Measurements from ENCODE around the gene SPOCK3.
"Not testable (repeated sequence)": the region's sequence is repeated elsewhere in the genome, so short reads cannot be mapped to it uniquely, and the experiment has no call there.

Gene SPOCK3

GRCh38 chr4:166956484-166956883, 277.8 kb downstream of the SPOCK3 start:
- DNase-seq (ENCODE audit: low spot score), result no peak

GRCh38 chr4:166941629-166942028, 292.7 kb downstream of the SPOCK3 start:
- no peak for DNase-seq (ENCODE audit: low spot score)

- no peak for DNase-seq (ENCODE audit: low spot score)
Measured at GRCh38 chr4:166930464-166930863, 303.8 kb downstream of the SPOCK3 start.

GRCh38 chr4:166924424-166924823, 309.9 kb downstream of the SPOCK3 start:
- no peak for DNase-seq (ENCODE audit: low spot score)

GRCh38 chr4:166913926-166914325, 320.4 kb downstream of the SPOCK3 start:
- no peak for DNase-seq (ENCODE audit: low spot score)

GRCh38 chr4:166903408-166903807, 330.9 kb downstream of the SPOCK3 start:
- DNase-seq (ENCODE audit: low spot score), result no peak

GRCh38 chr4:166902941-166903340, 331.4 kb downstream of the SPOCK3 start:
- DNase-seq (ENCODE audit: low spot score), result no peak

GRCh38 chr4:166896254-166896653, 338.0 kb downstream of the SPOCK3 start:
- DNase-seq (ENCODE audit: low spot score), result no peak

- DNase-seq (ENCODE audit: low spot score), result no peak
Measured at GRCh38 chr4:166895771-166896170, 338.5 kb downstream of the SPOCK3 start.

GRCh38 chr4:166887457-166887856, 346.8 kb downstream of the SPOCK3 start:
- DNase-seq (ENCODE audit: low spot score), result no peak

GRCh38 chr4:166886718-166887117, 347.6 kb downstream of the SPOCK3 start:
- DNase-seq (ENCODE audit: low spot score), result no peak

GRCh38 chr4:166882221-166882620, 352.1 kb downstream of the SPOCK3 start:
- DNase-seq (ENCODE audit: low spot score), result no peak

- DNase-seq (ENCODE audit: low spot score), result no peak
Measured at GRCh38 chr4:166875821-166876220, 358.5 kb downstream of the SPOCK3 start.

GRCh38 chr4:166862032-166862431, 372.3 kb downstream of the SPOCK3 start:
- DNase-seq (ENCODE audit: low spot score), result no peak

GRCh38 chr4:166850398-166850797, 383.9 kb downstream of the SPOCK3 start:
- DNase-seq (ENCODE audit: low spot score), result not testable (repeated sequence)

GRCh38 chr4:166846939-166847338, 387.4 kb downstream of the SPOCK3 start:
- DNase-seq (ENCODE audit: low spot score), result no peak

- no peak for DNase-seq (ENCODE audit: low spot score)
Measured at GRCh38 chr4:166842795-166843261, 391.5 kb downstream of the SPOCK3 start.

- no peak for DNase-seq (ENCODE audit: low spot score)
Measured at GRCh38 chr4:166839615-166840251, 394.6 kb downstream of the SPOCK3 start.

- DNase-seq (ENCODE audit: low spot score), result no peak
Measured at GRCh38 chr4:166838975-166839614, 395.2 kb downstream of the SPOCK3 start.

GRCh38 chr4:166836865-166837264, 397.4 kb downstream of the SPOCK3 start:
- DNase-seq (ENCODE audit: low spot score), result no peak

GRCh38 chr4:166827629-166828028, 406.7 kb downstream of the SPOCK3 start:
- DNase-seq (ENCODE audit: low spot score), result no peak

- DNase-seq (ENCODE audit: low spot score), result no peak
Measured at GRCh38 chr4:166827167-166827566, 407.1 kb downstream of the SPOCK3 start.

GRCh38 chr4:166823848-166824247, 410.4 kb downstream of the SPOCK3 start:
- DNase-seq (ENCODE audit: low spot score), result no peak

GRCh38 chr4:166823126-166823525, 411.2 kb downstream of the SPOCK3 start:
- DNase-seq (ENCODE audit: low spot score), result no peak
